Gastrocnemius medialis (tissue), 4 donors: ENCODE data around the gene PDIA4. TPM values are rescaled to one million over a fixed set of nuclear protein-coding genes. Genes with fewer than 3 reads are reported as not detected.

Experiments used
- ATAC-seq, 2 donors: fragments of 150-250 bp; one replicate each; pipeline ENCODE4 v1.9.1; 2016
- DNase-seq, 2 donors: peaks; one replicate each; pipeline ENCODE4 v3.0.0-alpha.2; 2019
- H3K27ac ChIP-seq, 4 donors: fragments of 200-600 bp; sonication (generic); 1 replicate in 1 of 4; 2 replicates in 3 of 4; pipeline ENCODE4 v1.5.1; 2016 to 2018; ENCODE audit warnings: mild to moderate bottlenecking in 2 of 4, moderate library complexity in 1 of 4
- H3K27me3 ChIP-seq, 3 donors: fragments of 200-600 bp; sonication (generic) in 2 of 3; 1 replicate in 1 of 3; 2 replicates in 2 of 3; pipeline versions ENCODE4 v1.5.1 to v1.6.0; 2016 to 2019; ENCODE audit warnings: mild to moderate bottlenecking in 1 of 3, moderate library complexity in 1 of 3
- H3K36me3 ChIP-seq, 2 donors: fragments of 200-600 bp; sonication (generic) in 1 of 2; one replicate each; pipeline ENCODE4 v1.5.1; 2017 to 2018
- H3K4me1 ChIP-seq, 2 donors: fragments of 200-600 bp; sonication (generic) in 1 of 2; one replicate each; pipeline ENCODE4 v1.5.1; 2016 to 2017; ENCODE audit warnings: mild to moderate bottlenecking in 2 of 2
- H3K4me3 ChIP-seq, 4 donors: fragments of 200-600 bp; sonication (generic) in 3 of 4; 1 replicate in 1 of 4; 2 replicates in 3 of 4; pipeline ENCODE4 v1.5.1; 2016 to 2019; ENCODE audit warnings: mild to moderate bottlenecking in 2 of 4
- H3K9me3 ChIP-seq, 3 donors: fragments of 200-600 bp; sonication (generic) in 2 of 3; 1 replicate in 1 of 3; 2 replicates in 2 of 3; pipeline ENCODE4 v1.5.1; 2016 to 2019
- CTCF ChIP-seq, 5 experiments: fragments of 450-650 bp in 3 of 5; fragments of 200-600 bp in 2 of 5; sonication (generic) in 2 of 5; IDR thresholded peaks in 4 of 5; conservative IDR thresholded peaks in 1 of 5; 1 replicate in 4 of 5; 2 replicates in 1 of 5; pipeline ENCODE4 v1.5.1; 2016 to 2019; ENCODE audit warnings: antibody characterized with exemption in 5 of 5, mild to moderate bottlenecking in 3 of 5, moderate library complexity in 3 of 5
- POLR2A ChIP-seq, 2 donors: fragments of 450-650 bp; IDR thresholded peaks; one replicate each; pipeline ENCODE4 v1.6.1; 2017; ENCODE audit warnings: antibody characterized with exemption in 2 of 2, mild to moderate bottlenecking in 2 of 2, moderate library complexity in 2 of 2
- in situ Hi-C, 4 donors: fragments of 200-750 bp; cut with MboI; loops; one replicate each; pipeline versions ENCODE4 v1.15.0 to v1.8.0; 2017; ENCODE audit warnings: low sequenced_read_pairs in 4 of 4
- intact Hi-C: fragments of 100-400 bp; cut with DNase I; formaldehyde crosslinking; loops from one replicate; pipeline ENCODE4 v1.15.1; 2023; ENCODE audit warnings: low total_unique reads
- total RNA-seq, 4 donors: library from RNA; depleted of rRNA; stranded (reverse); fragments of >200 nt; gene quantifications; one replicate each; pipeline versions ENCODE4 v1.1.0 to v1.2.3, GENCODE V29; 2016

Gene PDIA4
- total RNA-seq, 4 donors from 2014 or later = 10.8 to 19.6 (median 14.2) TPM

DNA sequence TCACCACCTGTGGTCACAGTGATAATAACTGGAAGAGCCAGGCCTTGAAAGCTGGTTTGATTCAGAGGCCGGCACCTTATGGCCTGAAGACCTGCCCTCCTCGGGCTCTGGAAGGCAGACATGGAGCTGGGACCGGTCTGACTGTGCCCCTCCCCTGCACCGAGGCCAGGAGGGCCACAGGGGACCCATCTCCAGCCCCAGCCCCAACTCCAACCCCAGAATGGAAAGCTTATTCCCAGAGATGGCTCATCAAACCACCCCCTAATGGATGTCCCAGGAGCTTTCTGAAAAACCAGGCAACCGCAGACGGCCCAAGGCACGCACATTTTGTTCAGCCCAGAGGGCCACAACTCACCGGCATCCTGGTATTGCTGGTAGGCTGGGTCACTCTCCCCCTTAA lies 16.8 kb downstream of the PDIA4 start:
- Histone ChIP-seq H3K4me3 (no peak overlapping the region), H3K27ac (no peak overlapping the region), H3K36me3 (peaks cover 3 to 78% of the 10 kb centered on the region in 2 donors), H3K27me3 (no peaks in the 10 kb centered on the region), H3K9me3 (no peaks in the 10 kb centered on the region), H3K4me1 (no peaks in the 10 kb centered on the region)
- intact Hi-C loops = no loop called here
- ATAC-seq = no peak
- TF ChIP-seq CTCF (IDR thresholded peaks at IDR 0.05 in 4 of 5, conservative IDR thresholded peaks at IDR 0.05 in 1 of 5) = no peak
- no peak for TF ChIP-seq POLR2A (IDR thresholded peaks at IDR 0.05)
- no peak for DNase-seq
- in situ Hi-C loops = no loop called here

DNA sequence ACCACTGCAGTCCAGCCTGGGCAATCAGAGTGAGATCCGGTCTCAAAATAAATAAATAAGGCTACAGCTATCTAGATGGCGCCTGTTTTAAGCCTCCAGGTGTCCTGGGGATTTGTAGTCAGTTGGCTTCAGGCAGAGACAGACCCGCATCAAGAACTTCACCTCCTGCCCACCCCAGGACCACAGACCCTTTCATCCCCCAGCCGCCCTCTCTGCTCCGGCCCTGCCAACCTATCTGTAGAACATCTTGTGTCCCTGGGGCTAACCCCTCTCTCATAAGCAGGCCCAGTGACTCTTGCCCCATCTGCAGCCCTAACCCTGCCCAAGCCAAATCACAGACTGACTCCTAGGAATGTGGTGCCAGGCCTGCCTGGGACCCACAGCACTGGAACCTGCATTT lies 17.9 kb downstream of the PDIA4 start:
- H3K4me1 ChIP-seq = no peaks in the 10 kb centered on the region
- H3K27ac ChIP-seq = no peak overlapping the region
- no peak overlapping the region for H3K4me3 ChIP-seq
- no peaks in the 10 kb centered on the region for H3K27me3 ChIP-seq
- H3K9me3 ChIP-seq = no peaks in the 10 kb centered on the region
- DNase-seq (no peak), ATAC-seq (no peak)
- TF ChIP-seq CTCF (IDR thresholded peaks at IDR 0.05 in 4 of 5, conservative IDR thresholded peaks at IDR 0.05 in 1 of 5) = no peak
- no peak for TF ChIP-seq POLR2A (IDR thresholded peaks at IDR 0.05)
- H3K36me3 ChIP-seq = peaks cover 3 to 82% of the 10 kb centered on the region in 2 donors
- in situ Hi-C loops (no loop called here), intact Hi-C loops (no loop called here)

DNA sequence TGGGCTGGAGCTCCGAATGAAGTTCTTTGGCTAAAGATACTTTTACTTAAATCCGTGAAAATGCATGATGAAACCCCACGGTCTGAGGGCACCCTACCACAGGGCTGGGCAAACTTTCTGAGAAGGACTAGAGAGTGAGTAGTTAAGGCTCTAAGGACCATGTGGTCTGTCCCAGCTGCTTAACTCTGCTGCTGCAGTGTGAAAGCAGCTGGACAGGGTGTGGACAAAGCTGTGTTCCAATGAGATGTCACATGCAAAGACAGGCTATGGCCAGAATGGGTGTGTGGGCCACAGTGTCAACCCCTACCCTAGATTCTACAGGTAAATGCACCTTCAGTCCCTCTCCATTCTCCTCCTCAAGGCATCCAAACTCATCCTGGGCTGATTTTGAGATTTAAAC lies 18.8 kb downstream of the PDIA4 start:
- peaks cover 3 to 75% of the 10 kb centered on the region in 2 donors for H3K36me3 ChIP-seq
- intact Hi-C loops (no loop called here), in situ Hi-C loops (loop anchor here in 3 of 4 donors (5.0 to 10.0 kb wide), 2 partner anchors 75 to 78 kb away; no protein-coding TSS in a partner anchor)
- DNase-seq (no peak), ATAC-seq (no peak)
- no peak overlapping the region for H3K27ac ChIP-seq
- TF ChIP-seq CTCF (IDR thresholded peaks at IDR 0.05 in 4 of 5, conservative IDR thresholded peaks at IDR 0.05 in 1 of 5) = no peak
- TF ChIP-seq POLR2A (IDR thresholded peaks at IDR 0.05) = no peak
- H3K4me3 ChIP-seq = no peak overlapping the region
- no peaks in the 10 kb centered on the region for H3K27me3 ChIP-seq
- no peaks in the 10 kb centered on the region for H3K9me3 ChIP-seq
- H3K4me1 ChIP-seq = no peaks in the 10 kb centered on the region

- no peaks in the 10 kb centered on the region for H3K4me1 ChIP-seq
- peaks cover 3 to 71% of the 10 kb centered on the region in 2 donors for H3K36me3 ChIP-seq
- H3K27ac ChIP-seq = no peak overlapping the region
- no peak for TF ChIP-seq POLR2A (IDR thresholded peaks at IDR 0.05)
- TF ChIP-seq CTCF (IDR thresholded peaks at IDR 0.05 in 4 of 5, conservative IDR thresholded peaks at IDR 0.05 in 1 of 5) = no peak
- ATAC-seq (no peak), DNase-seq (no peak)
- H3K9me3 ChIP-seq = no peaks in the 10 kb centered on the region
- in situ Hi-C loops = loop anchor here in 3 of 4 donors (5.0 to 10.0 kb wide), 2 partner anchors 77 to 80 kb away; no protein-coding TSS in a partner anchor
- no peaks in the 10 kb centered on the region for H3K27me3 ChIP-seq
- intact Hi-C loops = no loop called here
- no peak overlapping the region for H3K4me3 ChIP-seq
Measured at GRCh38 chr7:149007611-149008010, 20.7 kb downstream of the PDIA4 start.

DNA sequence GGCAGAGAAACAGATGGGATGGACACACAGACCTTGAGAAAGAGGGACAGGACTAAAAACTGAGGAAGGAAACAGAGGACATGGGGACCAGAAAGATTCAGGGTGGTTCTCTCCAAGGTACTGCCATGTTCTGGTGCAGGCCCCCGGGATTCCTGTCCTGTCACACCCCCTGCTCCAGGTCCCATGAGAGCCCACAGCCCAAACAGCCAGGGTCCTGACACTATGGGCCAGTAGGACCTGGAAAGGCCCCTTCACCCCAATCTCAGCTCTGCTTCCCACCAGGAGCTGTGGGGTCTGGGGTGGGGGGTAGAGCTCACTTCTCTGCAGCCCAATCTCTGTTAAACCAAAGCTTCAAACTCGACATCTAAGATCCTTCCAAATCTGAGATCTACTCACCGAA lies 21.2 kb downstream of the PDIA4 start:
- intact Hi-C loops (no loop called here), in situ Hi-C loops (loop anchor here in 3 of 4 donors (5.0 to 10.0 kb wide), 2 partner anchors 78 to 80 kb away; no protein-coding TSS in a partner anchor)
- H3K4me3 ChIP-seq = no peak overlapping the region
- H3K27me3 ChIP-seq = no peaks in the 10 kb centered on the region
- no peaks in the 10 kb centered on the region for H3K9me3 ChIP-seq
- ATAC-seq = no peak
- no peak for DNase-seq
- peaks cover 3 to 66% of the 10 kb centered on the region in 2 donors for H3K36me3 ChIP-seq
- no peaks in the 10 kb centered on the region for H3K4me1 ChIP-seq
- TF ChIP-seq CTCF (IDR thresholded peaks at IDR 0.05 in 4 of 5, conservative IDR thresholded peaks at IDR 0.05 in 1 of 5) (no peak), POLR2A (IDR thresholded peaks at IDR 0.05) (no peak)
- H3K27ac ChIP-seq = no peak overlapping the region
